CD4-positive, alpha-beta memory T cell (primary cell): Measurements from ENCODE around the gene TYW3. TPM values are rescaled to one million over a fixed set of nuclear protein-coding genes. Genes with fewer than 3 reads are reported as not detected.

ENCODE experiments used
- CTCF ChIA-PET: fragments of 350-600 bp; sonication (Branson Sonifier 250); formaldehyde crosslinking; loops from one replicate; lab custom pipeline; 2021; ENCODE audit warnings: inconsistent platforms; ENCODE audit not compliant: partially characterized antibody; lab: Charles Lee
- POLR2A ChIA-PET: fragments of 350-600 bp; sonication (Branson Sonifier 250); formaldehyde crosslinking; loops from one replicate; lab custom pipeline; 2021; ENCODE audit not compliant: partially characterized antibody; lab: Charles Lee
- DNase-seq, 5 donors: peaks; one replicate each; pipeline versions ENCODE4 v3.0.0 to v3.0.0-alpha.2; 2020 to 2022; ENCODE audit warnings: mixed read lengths in 1 of 5
- H3K27ac ChIP-seq: one replicate; pipeline ENCODE4 v1.7.0; 2013; ENCODE audit warnings: low read depth, low read length
- H3K27me3 ChIP-seq: 2 replicates; pipeline ENCODE4 v1.7.0; 2013; ENCODE audit warnings: mild to moderate bottlenecking, low read length, moderate library complexity; ENCODE audit not compliant: insufficient read depth
- H3K36me3 ChIP-seq: 2 replicates; pipeline ENCODE4 v1.7.0; 2013; ENCODE audit warnings: mild to moderate bottlenecking, low read length, moderate library complexity; ENCODE audit not compliant: insufficient read depth
- H3K4me1 ChIP-seq: 2 replicates; pipeline ENCODE4 v1.7.0; 2013; ENCODE audit warnings: mild to moderate bottlenecking, low read length, moderate library complexity; ENCODE audit not compliant: insufficient read depth
- H3K4me3 ChIP-seq, 2 donors: one replicate each; pipeline ENCODE4 v1.7.0; 2013; ENCODE audit warnings: low read length in 2 of 2, mild to moderate bottlenecking in 1 of 2
- H3K9me3 ChIP-seq, 2 donors: one replicate each; pipeline ENCODE4 v1.7.0; 2013; ENCODE audit warnings: low read length in 2 of 2, control low read depth in 1 of 2; ENCODE audit not compliant: control insufficient read depth in 1 of 2
- H3K27ac Mint-ChIP-seq, 7 donors: one replicate each; pipeline ENCODE4 v1.8.0; 2020 to 2021; ENCODE audit warnings: mixed read lengths in 7 of 7, mild to moderate bottlenecking in 6 of 7, inconsistent platforms in 3 of 7, moderate library complexity in 3 of 7
- H3K27me3 Mint-ChIP-seq, 2 donors: one replicate each; pipeline ENCODE4 v1.8.0; 2020 to 2021; ENCODE audit warnings: mixed read lengths in 2 of 2
- H3K36me3 Mint-ChIP-seq, 2 donors: one replicate each; pipeline ENCODE4 v1.8.0; 2020 to 2021; ENCODE audit warnings: mixed read lengths in 2 of 2, inconsistent platforms in 1 of 2, mild to moderate bottlenecking in 1 of 2
- H3K4me1 Mint-ChIP-seq, 4 donors: one replicate each; pipeline ENCODE4 v1.8.0; 2020 to 2021; ENCODE audit warnings: mixed read lengths in 4 of 4, mild to moderate bottlenecking in 1 of 4
- H3K4me3 Mint-ChIP-seq, 8 donors: one replicate each; pipeline ENCODE4 v1.8.0; 2020 to 2021; ENCODE audit warnings: mixed read lengths in 8 of 8, mild to moderate bottlenecking in 7 of 8, moderate library complexity in 6 of 8, inconsistent platforms in 3 of 8
- H3K9me3 Mint-ChIP-seq, 8 donors: one replicate each; pipeline ENCODE4 v1.8.0; 2020 to 2021; ENCODE audit warnings: mixed read lengths in 8 of 8, mild to moderate bottlenecking in 5 of 8, inconsistent platforms in 3 of 8, moderate library complexity in 1 of 8
- intact Hi-C: fragments of 100-400 bp; cut with micrococcal nuclease; formaldehyde crosslinking; loops from one replicate; pipeline ENCODE4 v1.15.1; 2023
- polyA plus RNA-seq, 2 donors: library from polyadenylated mRNA; unstranded; fragments of 300-500 nt; fragmentation: Illumina TruSeq; gene quantifications; one replicate each; pipeline ENCODE4 v1.2.3, GENCODE V29; 2021
- total RNA-seq, 2 experiments: library from RNA; stranded (reverse); gene quantifications; one replicate each; pipeline ENCODE4 v1.2.3, GENCODE V29; 2021

The TYW3 gene
- total and polyA plus RNA-seq, 4 experiments from 2014 or later = 7.3 to 19.9 (median 15.0) TPM

DNA sequence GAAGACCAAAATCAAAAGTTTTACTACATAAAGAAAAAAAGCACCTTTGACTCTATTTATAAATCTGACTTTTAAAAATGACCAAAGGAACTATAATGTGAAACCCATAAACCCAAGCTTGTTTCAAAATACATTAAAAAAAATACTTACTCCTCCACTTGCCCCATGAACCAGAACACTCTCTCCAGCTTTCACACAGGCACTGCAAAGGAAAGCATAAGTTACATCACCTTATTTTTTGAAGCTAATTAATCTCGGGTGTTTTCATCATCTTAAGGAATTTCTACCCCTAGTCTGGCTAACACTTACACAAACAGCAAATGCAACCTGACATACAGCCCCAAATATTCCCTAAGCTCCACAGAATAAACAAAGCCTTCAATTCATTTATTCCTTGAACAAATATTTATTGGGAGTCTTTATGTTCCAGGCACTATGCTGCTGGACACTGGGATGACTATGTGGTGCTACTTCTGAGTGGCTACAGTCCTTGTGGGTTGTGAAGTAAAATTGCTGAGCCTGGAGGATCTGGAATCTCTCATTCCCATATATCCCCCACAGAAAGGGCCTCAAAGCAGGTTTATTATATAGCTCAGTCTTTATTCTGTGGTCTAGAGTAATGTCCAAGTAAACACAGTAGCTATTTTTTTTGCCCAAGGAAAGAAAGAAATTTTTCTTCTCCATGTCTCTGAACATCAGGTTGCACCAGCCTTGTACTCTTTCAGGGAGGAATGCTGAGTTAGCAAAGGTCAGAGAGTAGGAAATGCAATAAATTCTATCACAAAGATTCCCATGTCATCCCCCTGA, 18.3 kb upstream of the TYW3 start:
- Histone ChIP-seq H3K4me3 (no peak overlapping the region), H3K27ac (no peak overlapping the region), H3K27me3 (no peaks in the 10 kb centered on the region), H3K4me1 (no peaks in the 10 kb centered on the region), H3K9me3 (no peaks in the 10 kb centered on the region), H3K36me3 (peaks cover 10% of the 10 kb centered on the region)
- Mint-ChIP-seq H3K27ac (peak overlapping the region in 1 of 7 donors; percentile 43), H3K4me1 (no peaks in the 10 kb centered on the region), H3K9me3 (no peaks in the 10 kb centered on the region), H3K36me3 (peaks cover 29 to 39% of the 10 kb centered on the region in 2 donors), H3K27me3 (no peaks in the 10 kb centered on the region), H3K4me3 (no peak overlapping the region)
- intact Hi-C loops = no loop called here
- ChIA-PET POLR2A (no interaction called here), CTCF (interaction anchor here (1.5 to 2.2 kb wide), 2 partner anchors 19 to 25 kb away, joined by 5 to 11 read pairs; partner anchors contain the start of genes CRYZ and TYW3)
- no peak for DNase-seq

DNA sequence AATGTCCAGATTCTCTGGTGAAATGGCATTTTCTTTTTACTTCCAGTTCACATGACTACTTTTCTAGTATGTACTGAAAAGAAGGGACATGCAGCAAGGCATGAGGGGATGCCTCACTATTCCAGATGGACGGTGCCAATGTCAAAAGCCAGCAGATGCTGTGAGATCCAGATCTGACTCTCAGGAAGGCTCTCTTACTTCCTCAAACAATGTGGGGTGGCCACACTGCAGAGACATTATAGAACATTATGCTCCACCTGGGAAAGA, 17.8 kb upstream of the TYW3 start:
- CTCF ChIA-PET = interaction anchor here (1.5 to 2.2 kb wide), 2 partner anchors 18 to 26 kb away, joined by 5 to 11 read pairs; partner anchors contain the start of genes CRYZ and TYW3

DNA sequence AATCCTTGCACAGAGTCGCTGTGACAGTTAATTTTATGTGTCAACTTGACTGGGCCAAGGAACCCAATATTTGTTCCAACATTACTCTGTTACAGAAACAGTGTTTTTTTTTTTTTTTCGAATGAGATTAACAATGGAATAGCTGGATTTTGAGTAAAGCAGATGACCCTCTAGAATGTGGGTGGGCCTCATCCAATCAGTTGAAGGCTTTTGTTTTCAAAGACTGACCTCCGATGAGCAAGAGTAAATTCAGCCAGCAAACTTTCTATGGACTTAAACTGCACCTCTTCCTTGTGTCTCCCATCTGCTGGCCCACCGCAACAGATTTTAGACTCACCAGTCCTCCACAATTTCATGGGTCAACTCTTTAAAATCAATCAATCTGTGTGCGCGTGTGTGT, 17.1 kb upstream of the TYW3 start:
- no peaks in the 10 kb centered on the region for H3K9me3 ChIP-seq
- H3K27me3 Mint-ChIP-seq = no peaks in the 10 kb centered on the region
- ChIA-PET POLR2A (no interaction called here), CTCF (interaction anchor here (2.2 kb wide), 1 partner anchor 18 kb away, joined by 11 read pairs; the partner anchor contains the start of genes CRYZ and TYW3)
- DNase-seq = no peak
- no peak overlapping the region for H3K4me3 ChIP-seq
- no peaks in the 10 kb centered on the region for H3K27me3 ChIP-seq
- H3K36me3 ChIP-seq = peaks cover 18% of the 10 kb centered on the region
- H3K27ac Mint-ChIP-seq = no peak overlapping the region
- H3K4me1 ChIP-seq = no peaks in the 10 kb centered on the region
- H3K27ac ChIP-seq = no peak overlapping the region
- H3K9me3 Mint-ChIP-seq = no peaks in the 10 kb centered on the region
- H3K36me3 Mint-ChIP-seq = peaks cover 33 to 40% of the 10 kb centered on the region in 2 donors
- intact Hi-C loops = no loop called here
- no peak overlapping the region for H3K4me3 Mint-ChIP-seq
- H3K4me1 Mint-ChIP-seq = no peaks in the 10 kb centered on the region

More for the DNA sequence above, 17.8 kb upstream of the TYW3 start:
- Mint-ChIP-seq H3K27me3 (no peaks in the 10 kb centered on the region), H3K4me1 (no peaks in the 10 kb centered on the region), H3K9me3 (no peaks in the 10 kb centered on the region), H3K27ac (no peak overlapping the region), H3K36me3 (peaks cover 33 to 40% of the 10 kb centered on the region in 2 donors), H3K4me3 (no peak overlapping the region)
- no peaks in the 10 kb centered on the region for H3K4me1 ChIP-seq
- no peaks in the 10 kb centered on the region for H3K9me3 ChIP-seq
- POLR2A ChIA-PET = no interaction called here
- H3K27ac ChIP-seq = no peak overlapping the region
- H3K36me3 ChIP-seq = peaks cover 15% of the 10 kb centered on the region
- no peak overlapping the region for H3K4me3 ChIP-seq
- intact Hi-C loops = no loop called here
- DNase-seq = no peak
- no peaks in the 10 kb centered on the region for H3K27me3 ChIP-seq

DNA sequence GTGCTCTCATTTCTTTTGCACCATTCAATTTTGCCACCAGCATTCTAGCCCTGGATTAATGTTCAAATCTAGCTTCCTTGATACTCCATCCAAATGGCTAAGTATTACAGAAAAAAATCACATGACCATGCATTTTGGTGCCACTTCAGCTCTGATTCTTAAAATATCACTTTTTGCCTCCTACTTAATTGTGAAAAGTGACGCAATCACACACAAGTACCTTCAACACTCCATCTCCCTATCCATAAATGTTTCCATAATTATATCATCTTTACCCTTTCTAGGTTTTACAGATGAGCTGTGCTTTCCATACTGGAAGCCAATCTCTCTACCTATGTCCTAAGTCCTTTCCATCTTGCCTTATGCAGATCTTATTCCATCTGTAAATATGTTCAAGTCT, 16.1 kb upstream of the TYW3 start:
- no peaks in the 10 kb centered on the region for H3K27me3 ChIP-seq
- H3K4me3 ChIP-seq = no peak overlapping the region
- H3K4me1 ChIP-seq = no peaks in the 10 kb centered on the region
- no peak overlapping the region for H3K27ac ChIP-seq
- intact Hi-C loops = no loop called here
- Mint-ChIP-seq H3K4me1 (peaks cover 0 to 3% (median 0%) of the 10 kb centered on the region in 4 donors), H3K27ac (no peak overlapping the region), H3K9me3 (no peaks in the 10 kb centered on the region), H3K4me3 (no peak overlapping the region), H3K27me3 (no peaks in the 10 kb centered on the region), H3K36me3 (peaks cover 36 to 43% of the 10 kb centered on the region in 2 donors)
- no peaks in the 10 kb centered on the region for H3K9me3 ChIP-seq
- POLR2A ChIA-PET = no interaction called here
- no peak for DNase-seq
- peaks cover 24% of the 10 kb centered on the region for H3K36me3 ChIP-seq
- CTCF ChIA-PET = no interaction called here

DNA sequence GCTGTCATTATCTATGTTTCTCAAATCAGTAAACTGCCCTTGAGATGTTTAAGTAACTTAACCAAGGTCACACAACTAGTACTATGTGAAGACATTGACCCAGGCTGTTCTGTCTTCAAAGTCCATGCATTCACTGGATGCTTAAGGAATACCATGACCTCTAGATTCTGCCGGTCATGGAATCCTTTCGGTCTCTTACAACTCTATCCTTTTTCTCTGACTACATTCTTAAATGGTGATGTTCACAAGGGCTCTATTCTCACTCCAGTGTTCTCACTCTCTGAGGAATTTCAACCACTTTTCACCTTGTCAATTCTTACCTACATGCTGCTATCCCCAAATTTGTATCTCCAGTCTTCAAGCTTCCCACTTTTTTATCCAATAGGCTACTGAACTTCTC, 15.3 kb upstream of the TYW3 start:
- H3K27ac Mint-ChIP-seq = no peak overlapping the region
- DNase-seq = no peak
- Histone ChIP-seq H3K4me3 (no peak overlapping the region), H3K9me3 (no peaks in the 10 kb centered on the region), H3K27me3 (no peaks in the 10 kb centered on the region), H3K36me3 (peaks cover 29% of the 10 kb centered on the region), H3K4me1 (no peaks in the 10 kb centered on the region), H3K27ac (no peak overlapping the region)
- ChIA-PET CTCF (interaction anchor here (8.0 kb wide), 1 partner anchor 16 kb away, joined by 42 read pairs; the partner anchor contains the start of genes CRYZ and TYW3), POLR2A (no interaction called here)
- intact Hi-C loops = no loop called here
- no peaks in the 10 kb centered on the region for H3K27me3 Mint-ChIP-seq
- no peaks in the 10 kb centered on the region for H3K9me3 Mint-ChIP-seq
- H3K4me3 Mint-ChIP-seq = no peak overlapping the region
- H3K4me1 Mint-ChIP-seq = peaks cover 0 to 4% (median 0%) of the 10 kb centered on the region in 4 donors
- peaks cover 36 to 44% of the 10 kb centered on the region in 2 donors for H3K36me3 Mint-ChIP-seq

DNA sequence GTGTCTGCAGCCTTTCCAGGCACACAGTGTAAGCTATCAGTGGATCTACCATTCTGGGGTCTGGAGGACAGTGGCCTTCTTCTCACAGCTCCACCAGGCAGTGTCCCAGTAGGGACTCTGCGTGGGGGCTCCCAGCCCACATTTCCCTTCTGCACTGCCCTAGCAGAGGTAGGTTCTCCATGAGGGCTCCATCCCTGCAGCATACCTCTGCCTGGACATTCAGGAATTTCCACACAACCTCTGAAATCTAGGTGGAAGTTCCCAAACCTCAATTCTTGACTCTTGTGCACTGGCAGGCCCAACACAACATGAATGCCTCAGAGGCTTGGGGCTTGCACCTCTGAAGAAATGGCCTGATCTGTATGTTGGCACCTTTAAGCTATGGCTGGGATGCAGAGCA, 6.9 kb upstream of the TYW3 start:
- Mint-ChIP-seq H3K9me3 (peaks cover 0 to 19% (median 2%) of the 10 kb centered on the region in 8 donors), H3K4me1 (peaks cover 9 to 28% (median 19%) of the 10 kb centered on the region in 4 donors), H3K36me3 (peaks cover 60 to 61% of the 10 kb centered on the region in 2 donors), H3K27ac (no peak overlapping the region), H3K4me3 (no peak overlapping the region), H3K27me3 (no peaks in the 10 kb centered on the region)
- Histone ChIP-seq H3K9me3 (no peaks in the 10 kb centered on the region), H3K36me3 (peaks cover 18% of the 10 kb centered on the region), H3K4me1 (peaks cover 11% of the 10 kb centered on the region), H3K27ac (no peak overlapping the region), H3K27me3 (no peaks in the 10 kb centered on the region), H3K4me3 (no peak overlapping the region)
- CTCF ChIA-PET = no interaction called here
- POLR2A ChIA-PET = no interaction called here
- DNase-seq = no peak
- intact Hi-C loops = no loop called here

DNA sequence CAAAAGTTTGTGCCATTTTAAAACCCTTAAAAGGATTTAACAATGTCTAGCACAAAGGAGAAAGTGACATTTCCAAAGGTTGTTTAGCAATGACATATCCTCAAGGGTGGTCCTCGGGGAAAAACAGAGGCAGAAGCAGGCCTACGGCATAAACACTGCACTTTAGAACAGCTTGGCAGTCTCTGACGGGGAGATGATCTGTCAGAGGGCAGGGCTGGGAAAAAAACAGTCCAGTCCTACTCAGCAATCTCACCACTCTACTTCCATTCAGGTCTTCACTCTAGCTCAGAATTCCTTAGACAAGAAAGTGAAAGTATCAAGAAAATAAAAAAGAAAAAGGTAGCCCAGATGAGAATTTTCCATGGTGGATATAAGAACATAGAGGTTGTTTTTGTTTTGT, 4.2 kb upstream of the TYW3 start:
- Mint-ChIP-seq H3K27ac (peak overlapping the region in 1 of 7 donors; percentile 28), H3K36me3 (peaks cover 38 to 45% of the 10 kb centered on the region in 2 donors), H3K4me1 (peaks cover 16 to 37% (median 32%) of the 10 kb centered on the region in 4 donors), H3K4me3 (peak overlapping the region in 2 of 8 donors; percentile 2 to 5), H3K9me3 (peaks cover 0 to 19% (median 2%) of the 10 kb centered on the region in 8 donors), H3K27me3 (no peaks in the 10 kb centered on the region)
- POLR2A ChIA-PET = no interaction called here
- no peaks in the 10 kb centered on the region for H3K9me3 ChIP-seq
- H3K36me3 ChIP-seq = no peaks in the 10 kb centered on the region
- no peaks in the 10 kb centered on the region for H3K27me3 ChIP-seq
- DNase-seq = no peak
- no peak overlapping the region for H3K4me3 ChIP-seq
- CTCF ChIA-PET = no interaction called here
- H3K4me1 ChIP-seq = peaks cover 24% of the 10 kb centered on the region
- intact Hi-C loops = no loop called here
- no peak overlapping the region for H3K27ac ChIP-seq
